HepG2 (cell line): ENCODE data around the gene FANCE. TPM values are rescaled to one million over a fixed set of nuclear protein-coding genes. Genes with fewer than 3 reads are reported as not detected.

ENCODE experiments used
- GABPB1 ChIP-seq: IDR thresholded peaks from 2 replicates; pipeline ENCODE4 v1.6.1; 2016; ENCODE audit warnings: mild to moderate bottlenecking, missing genetic modification reagents, moderate library complexity, missing compliant biosample characterization
- SNAPC2 ChIP-seq: sonication (generic); formaldehyde crosslinking; IDR thresholded peaks from 2 replicates; pipeline ENCODE4 v1.8.1; 2022; ENCODE audit warnings: mild to moderate bottlenecking, missing genetic modification reagents
- TGIF2 ChIP-seq: IDR thresholded peaks from 2 replicates; pipeline ENCODE4 v1.6.1; 2016; ENCODE audit warnings: control low read depth, missing compliant biosample characterization
- TOPORS ChIP-seq: sonication (generic); formaldehyde crosslinking; IDR thresholded peaks from 2 replicates; pipeline ENCODE4 v1.8.0; 2023; ENCODE audit warnings: mild to moderate bottlenecking, missing genetic modification reagents
- ZNF282 ChIP-seq: fragments of 450-650 bp; IDR thresholded peaks from 2 replicates; pipeline ENCODE4 v1.6.1; 2018; ENCODE audit not compliant: partially characterized antibody
- ZNF3 ChIP-seq: IDR thresholded peaks from 2 replicates; pipeline ENCODE4 v1.7.0; 2017; ENCODE audit warnings: inconsistent platforms
- ZNF350 ChIP-seq: sonication (generic); formaldehyde crosslinking; IDR thresholded peaks from 2 replicates; pipeline ENCODE4 v1.4.0; 2020; ENCODE audit warnings: mild to moderate bottlenecking, low read depth, missing genetic modification reagents, borderline replicate concordance
- ZNF766 ChIP-seq: sonication (generic); formaldehyde crosslinking; IDR thresholded peaks from 2 replicates; pipeline ENCODE4 v1.5.0; 2020; ENCODE audit warnings: missing genetic modification reagents, borderline replicate concordance
- ZNF891 ChIP-seq: sonication (generic); formaldehyde crosslinking; IDR thresholded peaks from 2 replicates; pipeline ENCODE4 v1.5.0; 2020; ENCODE audit warnings: mild to moderate bottlenecking, missing genetic modification reagents
- polyA plus RNA-seq, 8 experiments: library from polyadenylated mRNA; depleted of rRNA in 3 of 8; stranded (reverse) in 7 of 8; unstranded in 1 of 8; fragments of >200 nt; fragmentation: Illumina TruSeq in 4 of 8; extraction: Trizol in 4 of 8; gene quantifications; 2 replicates each; pipeline versions ENCODE4 v1.2.1 to v1.2.3, GENCODE V29; 2011 to 2016; ENCODE audit warnings: low read depth in 4 of 8, missing spikeins in 1 of 8, mixed read lengths in 1 of 8; ENCODE audit not compliant: insufficient read depth in 1 of 8
- total RNA-seq, 5 experiments: library from RNA; depleted of rRNA; stranded (reverse); fragments of >200 nt; fragmentation: Illumina TruSeq; extraction: Trizol; gene quantifications; 2 replicates each; pipeline ENCODE4 v1.2.3, GENCODE V29; 2016; ENCODE audit warnings: low read depth in 1 of 5
- TF ChIP-seq, protein P1 (sequence below): sonication (generic); formaldehyde crosslinking; IDR thresholded peaks from 2 replicates; pipeline ENCODE4 v1.5.1; 2020; ENCODE audit warnings: mild to moderate bottlenecking, missing genetic modification reagents, borderline replicate concordance
- TF ChIP-seq, protein P2 (sequence below): sonication (generic); formaldehyde crosslinking; IDR thresholded peaks from 2 replicates; pipeline ENCODE4 v1.4.0; 2020; ENCODE audit warnings: mild to moderate bottlenecking, missing genetic modification reagents
- TF ChIP-seq, protein P3 (sequence below): sonication (generic); formaldehyde crosslinking; IDR thresholded peaks from 2 replicates; pipeline ENCODE4 v1.4.0; 2020; ENCODE audit warnings: missing genetic modification reagents
- TF ChIP-seq, protein P4 (sequence below): sonication (generic); formaldehyde crosslinking; IDR thresholded peaks from 2 replicates; pipeline ENCODE4 v1.8.1; 2023; ENCODE audit warnings: mild to moderate bottlenecking, missing genetic modification reagents
- TF ChIP-seq, protein P5 (sequence below): sonication (generic); formaldehyde crosslinking; IDR thresholded peaks from 2 replicates; pipeline ENCODE4 v1.9.0; 2021; ENCODE audit warnings: missing genetic modification reagents, borderline replicate concordance

The FANCE gene
- total and polyA plus RNA-seq, 2 of the 13 experiments (the other 11 are each of a cell fraction or from before 2014, with no cell fraction given), result 7.1 to 11.2 TPM

DNA sequence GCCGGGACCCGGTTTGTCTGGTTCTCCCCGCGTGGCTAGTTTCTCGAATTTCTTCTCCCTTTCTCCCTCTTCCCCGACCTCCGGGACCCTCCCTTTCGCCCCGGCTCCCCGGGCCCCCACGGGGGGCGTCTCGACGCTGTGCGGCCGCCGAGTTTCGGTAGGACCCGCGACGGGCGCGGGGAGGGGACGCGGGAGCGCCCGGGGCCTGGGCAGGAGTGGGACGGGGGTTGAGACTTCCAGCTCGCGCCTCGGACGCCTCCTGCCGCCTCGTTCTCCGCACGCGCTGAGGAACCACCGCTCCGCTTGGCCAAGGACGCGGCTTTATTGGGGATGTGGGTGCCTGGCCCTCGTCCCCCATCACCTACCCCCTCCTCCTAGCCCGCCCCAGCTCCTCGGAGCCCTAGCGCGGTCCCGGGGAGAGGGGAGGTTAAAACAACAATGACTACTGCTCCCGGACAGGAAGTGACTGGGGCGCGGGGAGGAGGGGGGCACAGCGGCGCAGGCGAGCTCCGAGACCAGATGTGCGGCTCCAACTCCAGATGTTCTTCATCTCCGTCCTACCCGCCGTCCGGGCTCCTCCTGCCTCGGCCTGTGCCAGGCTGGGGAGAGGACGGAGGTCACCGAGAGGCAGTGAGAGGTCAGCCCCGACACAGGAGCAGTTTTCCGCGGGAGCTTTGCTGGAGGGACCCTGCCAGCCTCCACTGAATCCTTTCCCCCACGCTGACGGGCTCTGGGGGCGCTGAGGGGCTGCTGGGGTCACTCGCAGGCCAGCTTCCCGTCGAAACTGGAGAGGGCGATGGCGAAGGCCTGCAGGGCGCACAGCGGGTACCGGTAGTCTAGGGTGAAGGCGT, 45.7 kb downstream of the FANCE start (continued):
- TF ChIP-seq, protein P1, sequence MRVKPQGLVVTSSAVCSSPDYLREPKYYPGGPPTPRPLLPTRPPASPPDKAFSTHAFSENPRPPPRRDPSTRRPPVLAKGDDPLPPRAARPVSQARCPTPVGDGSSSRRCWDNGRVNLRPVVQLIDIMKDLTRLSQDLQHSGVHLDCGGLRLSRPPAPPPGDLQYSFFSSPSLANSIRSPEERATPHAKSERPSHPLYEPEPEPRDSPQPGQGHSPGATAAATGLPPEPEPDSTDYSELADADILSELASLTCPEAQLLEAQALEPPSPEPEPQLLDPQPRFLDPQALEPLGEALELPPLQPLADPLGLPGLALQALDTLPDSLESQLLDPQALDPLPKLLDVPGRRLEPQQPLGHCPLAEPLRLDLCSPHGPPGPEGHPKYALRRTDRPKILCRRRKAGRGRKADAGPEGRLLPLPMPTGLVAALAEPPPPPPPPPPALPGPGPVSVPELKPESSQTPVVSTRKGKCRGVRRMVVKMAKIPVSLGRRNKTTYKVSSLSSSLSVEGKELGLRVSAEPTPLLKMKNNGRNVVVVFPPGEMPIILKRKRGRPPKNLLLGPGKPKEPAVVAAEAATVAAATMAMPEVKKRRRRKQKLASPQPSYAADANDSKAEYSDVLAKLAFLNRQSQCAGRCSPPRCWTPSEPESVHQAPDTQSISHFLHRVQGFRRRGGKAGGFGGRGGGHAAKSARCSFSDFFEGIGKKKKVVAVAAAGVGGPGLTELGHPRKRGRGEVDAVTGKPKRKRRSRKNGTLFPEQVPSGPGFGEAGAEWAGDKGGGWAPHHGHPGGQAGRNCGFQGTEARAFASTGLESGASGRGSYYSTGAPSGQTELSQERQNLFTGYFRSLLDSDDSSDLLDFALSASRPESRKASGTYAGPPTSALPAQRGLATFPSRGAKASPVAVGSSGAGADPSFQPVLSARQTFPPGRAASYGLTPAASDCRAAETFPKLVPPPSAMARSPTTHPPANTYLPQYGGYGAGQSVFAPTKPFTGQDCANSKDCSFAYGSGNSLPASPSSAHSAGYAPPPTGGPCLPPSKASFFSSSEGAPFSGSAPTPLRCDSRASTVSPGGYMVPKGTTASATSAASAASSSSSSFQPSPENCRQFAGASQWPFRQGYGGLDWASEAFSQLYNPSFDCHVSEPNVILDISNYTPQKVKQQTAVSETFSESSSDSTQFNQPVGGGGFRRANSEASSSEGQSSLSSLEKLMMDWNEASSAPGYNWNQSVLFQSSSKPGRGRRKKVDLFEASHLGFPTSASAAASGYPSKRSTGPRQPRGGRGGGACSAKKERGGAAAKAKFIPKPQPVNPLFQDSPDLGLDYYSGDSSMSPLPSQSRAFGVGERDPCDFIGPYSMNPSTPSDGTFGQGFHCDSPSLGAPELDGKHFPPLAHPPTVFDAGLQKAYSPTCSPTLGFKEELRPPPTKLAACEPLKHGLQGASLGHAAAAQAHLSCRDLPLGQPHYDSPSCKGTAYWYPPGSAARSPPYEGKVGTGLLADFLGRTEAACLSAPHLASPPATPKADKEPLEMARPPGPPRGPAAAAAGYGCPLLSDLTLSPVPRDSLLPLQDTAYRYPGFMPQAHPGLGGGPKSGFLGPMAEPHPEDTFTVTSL, result peak; percentile 42; the same call in 1 of the 2 replicates
- TF ChIP-seq TGIF2 (CRISPR knock-in tag), result peak; percentile 69
- TF ChIP-seq, protein P2, sequence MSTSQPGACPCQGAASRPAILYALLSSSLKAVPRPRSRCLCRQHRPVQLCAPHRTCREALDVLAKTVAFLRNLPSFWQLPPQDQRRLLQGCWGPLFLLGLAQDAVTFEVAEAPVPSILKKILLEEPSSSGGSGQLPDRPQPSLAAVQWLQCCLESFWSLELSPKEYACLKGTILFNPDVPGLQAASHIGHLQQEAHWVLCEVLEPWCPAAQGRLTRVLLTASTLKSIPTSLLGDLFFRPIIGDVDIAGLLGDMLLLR (CRISPR knock-in tag), result peak; percentile 85; the same call in 1 of the 2 replicates
- peak; percentile 54; the same call in 1 of the 2 replicates for TF ChIP-seq ZNF350 (CRISPR knock-in tag)
- no peak for TF ChIP-seq ZNF282
- TF ChIP-seq GABPB1, result peak; percentile 90
- TF ChIP-seq, protein P3, sequence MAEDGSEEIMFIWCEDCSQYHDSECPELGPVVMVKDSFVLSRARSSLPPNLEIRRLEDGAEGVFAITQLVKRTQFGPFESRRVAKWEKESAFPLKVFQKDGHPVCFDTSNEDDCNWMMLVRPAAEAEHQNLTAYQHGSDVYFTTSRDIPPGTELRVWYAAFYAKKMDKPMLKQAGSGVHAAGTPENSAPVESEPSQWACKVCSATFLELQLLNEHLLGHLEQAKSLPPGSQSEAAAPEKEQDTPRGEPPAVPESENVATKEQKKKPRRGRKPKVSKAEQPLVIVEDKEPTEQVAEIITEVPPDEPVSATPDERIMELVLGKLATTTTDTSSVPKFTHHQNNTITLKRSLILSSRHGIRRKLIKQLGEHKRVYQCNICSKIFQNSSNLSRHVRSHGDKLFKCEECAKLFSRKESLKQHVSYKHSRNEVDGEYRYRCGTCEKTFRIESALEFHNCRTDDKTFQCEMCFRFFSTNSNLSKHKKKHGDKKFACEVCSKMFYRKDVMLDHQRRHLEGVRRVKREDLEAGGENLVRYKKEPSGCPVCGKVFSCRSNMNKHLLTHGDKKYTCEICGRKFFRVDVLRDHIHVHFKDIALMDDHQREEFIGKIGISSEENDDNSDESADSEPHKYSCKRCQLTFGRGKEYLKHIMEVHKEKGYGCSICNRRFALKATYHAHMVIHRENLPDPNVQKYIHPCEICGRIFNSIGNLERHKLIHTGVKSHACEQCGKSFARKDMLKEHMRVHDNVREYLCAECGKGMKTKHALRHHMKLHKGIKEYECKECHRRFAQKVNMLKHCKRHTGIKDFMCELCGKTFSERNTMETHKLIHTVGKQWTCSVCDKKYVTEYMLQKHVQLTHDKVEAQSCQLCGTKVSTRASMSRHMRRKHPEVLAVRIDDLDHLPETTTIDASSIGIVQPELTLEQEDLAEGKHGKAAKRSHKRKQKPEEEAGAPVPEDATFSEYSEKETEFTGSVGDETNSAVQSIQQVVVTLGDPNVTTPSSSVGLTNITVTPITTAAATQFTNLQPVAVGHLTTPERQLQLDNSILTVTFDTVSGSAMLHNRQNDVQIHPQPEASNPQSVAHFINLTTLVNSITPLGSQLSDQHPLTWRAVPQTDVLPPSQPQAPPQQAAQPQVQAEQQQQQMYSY, result peak; percentile 82; the same call in 1 of the 2 replicates
- peak; percentile 71; the same call in 1 of the 2 replicates for TF ChIP-seq TOPORS (CRISPR knock-in tag)
- peak; percentile 70; the same call in 1 of the 2 replicates for TF ChIP-seq SNAPC2
- TF ChIP-seq ZNF891 (CRISPR knock-in tag), result peak; percentile 80; the same call in 1 of the 2 replicates
- TF ChIP-seq ZNF766 (CRISPR knock-in tag), result no peak; the same call in 1 of the 2 replicates
- no peak; the same call in 1 of the 2 replicates for TF ChIP-seq ZNF3 (CRISPR knock-in tag)
- TF ChIP-seq, protein P4, sequence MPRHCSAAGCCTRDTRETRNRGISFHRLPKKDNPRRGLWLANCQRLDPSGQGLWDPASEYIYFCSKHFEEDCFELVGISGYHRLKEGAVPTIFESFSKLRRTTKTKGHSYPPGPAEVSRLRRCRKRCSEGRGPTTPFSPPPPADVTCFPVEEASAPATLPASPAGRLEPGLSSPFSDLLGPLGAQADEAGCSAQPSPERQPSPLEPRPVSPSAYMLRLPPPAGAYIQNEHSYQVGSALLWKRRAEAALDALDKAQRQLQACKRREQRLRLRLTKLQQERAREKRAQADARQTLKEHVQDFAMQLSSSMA (CRISPR knock-in tag), result peak; percentile 90; the same call in 1 of the 2 replicates
- TF ChIP-seq, protein P5, sequence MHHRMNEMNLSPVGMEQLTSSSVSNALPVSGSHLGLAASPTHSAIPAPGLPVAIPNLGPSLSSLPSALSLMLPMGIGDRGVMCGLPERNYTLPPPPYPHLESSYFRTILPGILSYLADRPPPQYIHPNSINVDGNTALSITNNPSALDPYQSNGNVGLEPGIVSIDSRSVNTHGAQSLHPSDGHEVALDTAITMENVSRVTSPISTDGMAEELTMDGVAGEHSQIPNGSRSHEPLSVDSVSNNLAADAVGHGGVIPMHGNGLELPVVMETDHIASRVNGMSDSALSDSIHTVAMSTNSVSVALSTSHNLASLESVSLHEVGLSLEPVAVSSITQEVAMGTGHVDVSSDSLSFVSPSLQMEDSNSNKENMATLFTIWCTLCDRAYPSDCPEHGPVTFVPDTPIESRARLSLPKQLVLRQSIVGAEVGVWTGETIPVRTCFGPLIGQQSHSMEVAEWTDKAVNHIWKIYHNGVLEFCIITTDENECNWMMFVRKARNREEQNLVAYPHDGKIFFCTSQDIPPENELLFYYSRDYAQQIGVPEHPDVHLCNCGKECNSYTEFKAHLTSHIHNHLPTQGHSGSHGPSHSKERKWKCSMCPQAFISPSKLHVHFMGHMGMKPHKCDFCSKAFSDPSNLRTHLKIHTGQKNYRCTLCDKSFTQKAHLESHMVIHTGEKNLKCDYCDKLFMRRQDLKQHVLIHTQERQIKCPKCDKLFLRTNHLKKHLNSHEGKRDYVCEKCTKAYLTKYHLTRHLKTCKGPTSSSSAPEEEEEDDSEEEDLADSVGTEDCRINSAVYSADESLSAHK (CRISPR knock-in tag), result no peak
